H1 (cell line): Measurements from ENCODE around the gene PRPF4. TPM values are rescaled to one million over a fixed set of nuclear protein-coding genes. Genes with fewer than 3 reads are reported as not detected.

Source experiments
- CTCF ChIA-PET: fragments of 300-600 bp; sonication (Branson Sonifier 250); formaldehyde crosslinking; loops from one replicate; lab custom pipeline; 2021; ENCODE audit not compliant: partially characterized antibody; lab: Charles Lee
- POLR2A ChIA-PET: fragments of 300-600 bp; sonication (Branson Sonifier 250); formaldehyde crosslinking; loops from one replicate; lab custom pipeline; 2021; ENCODE audit warnings: inconsistent platforms; ENCODE audit not compliant: partially characterized antibody; lab: Charles Lee
- DNase-seq, 2 experiments: peaks; one replicate each; pipeline versions ENCODE4 v3.0.0 to v3.0.0-alpha.2; 2010 to 2022; ENCODE audit warnings: low spot score in 2 of 2, low read depth in 1 of 2, mixed read lengths in 1 of 2
- FAIRE-seq: peaks from 2 replicates; lab custom pipeline; 2011; peaks lifted over from hg19 to GRCh38; lab: Jason Lieb, UNC
- H2AFZ ChIP-seq: 2 replicates; pipeline ENCODE4 v1.8.1; 2012; ENCODE audit warnings: low read length, inconsistent platforms
- H2AK5ac ChIP-seq: 2 replicates; pipeline ENCODE4 v1.6.1; 2013; ENCODE audit warnings: low read depth, low read length
- H2BK120ac ChIP-seq: replicated peaks from 2 replicates; pipeline ENCODE3; 2013; ENCODE audit warnings: low read depth, low read length, inconsistent platforms
- H2BK12ac ChIP-seq: 2 replicates; pipeline ENCODE4 v1.6.1; 2013; ENCODE audit warnings: low read depth, low read length
- H2BK15ac ChIP-seq: 2 replicates; pipeline ENCODE4 v1.6.1; 2013; ENCODE audit warnings: low read length
- H2BK20ac ChIP-seq: 2 replicates; pipeline ENCODE4 v1.6.1; 2013; ENCODE audit warnings: low read length
- H2BK5ac ChIP-seq: 2 replicates; pipeline ENCODE4 v1.6.1; 2013; ENCODE audit warnings: low read depth, low read length
- H3K14ac ChIP-seq: 2 replicates; pipeline ENCODE4 v1.6.1; 2013; ENCODE audit warnings: inconsistent platforms; ENCODE audit not compliant: insufficient read length
- H3K18ac ChIP-seq: 2 replicates; pipeline ENCODE4 v1.6.1; 2013; ENCODE audit warnings: low read length; ENCODE audit errors: extremely low read depth
- H3K23ac ChIP-seq: 2 replicates; pipeline ENCODE4 v1.6.1; 2013; ENCODE audit warnings: inconsistent platforms; ENCODE audit not compliant: insufficient read length
- H3K23me2 ChIP-seq: 2 replicates; pipeline ENCODE4 v1.6.1; 2013; ENCODE audit warnings: low read depth, low read length
- H3K27ac ChIP-seq: 2 replicates; pipeline ENCODE4 v1.6.1; 2011; ENCODE audit warnings: low read depth, low read length, inconsistent platforms
- H3K27me3 ChIP-seq, 4 experiments: replicated peaks in 1 of 4; 1 replicate in 1 of 4; 2 replicates in 3 of 4; pipeline versions ENCODE4 v1.6.1 to v1.8.1; 2011 to 2013; ENCODE audit warnings: low read length in 3 of 4, mild to moderate bottlenecking in 3 of 4, inconsistent platforms in 2 of 4, mixed read lengths in 2 of 4, moderate library complexity in 1 of 4; ENCODE audit not compliant: control insufficient read depth in 3 of 4, insufficient read depth in 3 of 4; ENCODE audit errors: extremely low read depth in 1 of 4
- H3K36me3 ChIP-seq, 4 experiments: 2 replicates each; pipeline versions ENCODE4 v1.6.1 to v1.8.1; 2011 to 2013; ENCODE audit warnings: mild to moderate bottlenecking in 4 of 4, low read length in 3 of 4, moderate library complexity in 2 of 4, control low read depth in 1 of 4, inconsistent platforms in 1 of 4; ENCODE audit not compliant: insufficient read depth in 4 of 4, control insufficient read depth in 2 of 4
- H3K4ac ChIP-seq: replicated peaks from 2 replicates; pipeline ENCODE3; 2013; ENCODE audit warnings: low read length, low read depth, mixed read lengths, inconsistent platforms; ENCODE audit not compliant: insufficient read length
- H3K4me1 ChIP-seq, 4 experiments: replicated peaks in 1 of 4; 1 replicate in 1 of 4; 2 replicates in 3 of 4; pipeline versions ENCODE4 v1.6.1 to v1.8.1; 2011 to 2013; ENCODE audit warnings: low read length in 3 of 4, inconsistent platforms in 2 of 4, mixed read lengths in 1 of 4; ENCODE audit not compliant: insufficient read depth in 4 of 4, control insufficient read depth in 3 of 4
- H3K4me2 ChIP-seq, 2 experiments: 2 replicates each; pipeline versions ENCODE4 v1.6.1 to v1.8.1; 2011 to 2013; ENCODE audit warnings: low read depth in 2 of 2, low read length in 2 of 2, control low read depth in 1 of 2, inconsistent platforms in 1 of 2, mild to moderate bottlenecking in 1 of 2; ENCODE audit not compliant: insufficient read depth in 1 of 2
- H3K4me3 ChIP-seq, 4 experiments: fragments of 200-600, 300-600 bp in 1 of 4; sonication (generic), shearing (Covaris generic), sonication (Bioruptor Twin) in 1 of 4; 2 replicates each; pipeline versions ENCODE4 v1.5.1 to v1.8.1; 2011 to 2016; ENCODE audit warnings: low read length in 4 of 4, low read depth in 3 of 4, control low read depth in 2 of 4, inconsistent platforms in 2 of 4, mild to moderate bottlenecking in 2 of 4, mixed read lengths in 1 of 4, moderate library complexity in 1 of 4; ENCODE audit not compliant: insufficient read depth in 2 of 4; ENCODE audit errors: extremely low read depth in 1 of 4
- H3K56ac ChIP-seq: replicated peaks from 2 replicates; pipeline ENCODE3; 2013; ENCODE audit warnings: low read depth, mild to moderate bottlenecking, mixed read lengths, low read length, inconsistent platforms; ENCODE audit not compliant: insufficient read length
- H3K79me1 ChIP-seq: 2 replicates; pipeline ENCODE4 v1.6.1; 2013; ENCODE audit warnings: low read depth, low read length, control low read depth
- H3K79me2 ChIP-seq, 2 experiments: 2 replicates each; pipeline versions ENCODE4 v1.6.1 to v1.8.1; 2012 to 2013; ENCODE audit warnings: low read length in 2 of 2, mild to moderate bottlenecking in 2 of 2, inconsistent platforms in 1 of 2; ENCODE audit not compliant: insufficient read depth in 2 of 2, control insufficient read depth in 1 of 2
- H3K9ac ChIP-seq, 4 experiments: replicated peaks in 1 of 4; 1 replicate in 1 of 4; 2 replicates in 3 of 4; pipeline versions ENCODE4 v1.6.1 to v1.8.1; 2011 to 2013; ENCODE audit warnings: low read depth in 3 of 4, low read length in 3 of 4, control low read depth in 2 of 4, mild to moderate bottlenecking in 2 of 4, moderate library complexity in 2 of 4, inconsistent platforms in 1 of 4; ENCODE audit errors: extremely low read depth in 1 of 4
- H3K9me3 ChIP-seq, 2 experiments: 2 replicates each; pipeline versions ENCODE4 v1.6.1 to v1.8.1; 2012 to 2013; ENCODE audit warnings: mild to moderate bottlenecking in 2 of 2, moderate library complexity in 2 of 2, control low read depth in 1 of 2, inconsistent platforms in 1 of 2, low read depth in 1 of 2, low read length in 1 of 2, mixed read lengths in 1 of 2; ENCODE audit not compliant: insufficient read depth in 2 of 2
- H4K20me1 ChIP-seq, 2 experiments: replicated peaks in 1 of 2; 2 replicates each; pipeline versions ENCODE3 to v1.8.1; 2011 to 2013; ENCODE audit warnings: inconsistent platforms in 2 of 2, low read length in 2 of 2, mild to moderate bottlenecking in 1 of 2; ENCODE audit not compliant: insufficient read depth in 2 of 2, control insufficient read depth in 1 of 2
- H4K5ac ChIP-seq: 2 replicates; pipeline ENCODE4 v1.6.1; 2013; ENCODE audit warnings: low read length, low read depth, mixed read lengths, inconsistent platforms; ENCODE audit not compliant: insufficient read length
- H4K8ac ChIP-seq: 2 replicates; pipeline ENCODE4 v1.8.0; 2013; ENCODE audit warnings: mild to moderate bottlenecking, moderate library complexity, low read length, inconsistent platforms; ENCODE audit not compliant: insufficient read depth; ENCODE audit errors: extremely low read depth
- H4K91ac ChIP-seq: replicated peaks from 2 replicates; pipeline ENCODE3; 2013; ENCODE audit warnings: low read length, mixed read lengths, inconsistent platforms; ENCODE audit not compliant: insufficient read length
- BRCA1 ChIP-seq: IDR thresholded peaks from 2 replicates; pipeline ENCODE4 v1.6.1; 2012; ENCODE audit warnings: low read depth, low read length, improper control_type of control experiment
- CHD2 ChIP-seq: IDR thresholded peaks from 2 replicates; pipeline ENCODE4 v1.6.1; 2012; ENCODE audit warnings: low read length, improper control_type of control experiment
- CTBP2 ChIP-seq: IDR thresholded peaks from 2 replicates; pipeline ENCODE4 v1.7.0; 2011; ENCODE audit warnings: borderline replicate concordance, mild to moderate bottlenecking, moderate library complexity, mixed read lengths, low read length; ENCODE audit not compliant: insufficient read depth, insufficient read length
- EZH2 ChIP-seq: fragments of 200-600 bp; sonication (generic); IDR thresholded peaks from 2 replicates; pipeline ENCODE4 v1.7.1; 2012; ENCODE audit warnings: low read depth, mild to moderate bottlenecking, moderate library complexity, low read length, inconsistent platforms; ENCODE audit not compliant: severe bottlenecking
- GABPA ChIP-seq: IDR thresholded peaks from 2 replicates; pipeline ENCODE4 v1.6.1; 2011; ENCODE audit warnings: mild to moderate bottlenecking, low read length, moderate library complexity, borderline replicate concordance; ENCODE audit not compliant: insufficient read depth
- POLR2AphosphoS5 ChIP-seq: IDR thresholded peaks from 2 replicates; pipeline ENCODE4 v1.6.1; 2011; ENCODE audit warnings: low read depth, low read length
- RBBP5 ChIP-seq: IDR thresholded peaks from 2 replicates; pipeline ENCODE4 v1.7.1; 2012; ENCODE audit warnings: low read depth, mild to moderate bottlenecking, inconsistent platforms, low read length, moderate library complexity, borderline replicate concordance
- SIN3A ChIP-seq, 2 experiments: IDR thresholded peaks in 1 of 2; conservative IDR thresholded peaks in 1 of 2; 2 replicates each; pipeline ENCODE4 v1.6.1; 2011 to 2012; ENCODE audit warnings: low read length in 2 of 2, improper control_type of control experiment in 1 of 2, low read depth in 1 of 2, mild to moderate bottlenecking in 1 of 2
- SIRT6 ChIP-seq: IDR thresholded peaks from one replicate; pipeline ENCODE4 v1.7.1; 2012; ENCODE audit warnings: low read length, inconsistent platforms
- TAF1 ChIP-seq: IDR thresholded peaks from 2 replicates; pipeline ENCODE4 v1.6.1; 2011; ENCODE audit warnings: mild to moderate bottlenecking, low read depth, low read length
- TEAD4 ChIP-seq: IDR thresholded peaks from 2 replicates; pipeline ENCODE4 v1.6.1; 2012; ENCODE audit warnings: low read depth, low read length, inconsistent platforms, mixed read lengths
- WGBS, 2 experiments: shearing (Covaris generic) in 1 of 2; methylation state at CpG; one replicate each; pipeline versions ENCODE4 v1.1.6 to v1.1.7; 2013 to 2015; ENCODE audit warnings: low lambda C conversion rate in 2 of 2, mixed read lengths in 2 of 2, inconsistent platforms in 1 of 2, low coverage in 1 of 2, missing lambda C conversion rate in 1 of 2; ENCODE audit not compliant: insufficient replicate concordance in 2 of 2, insufficient coverage in 1 of 2, insufficient read length in 1 of 2; ENCODE audit errors: extremely low coverage in 1 of 2, missing lambda C conversion rate in 1 of 2; 5-methylcytosine and 5-hydroxymethylcytosine counted together
- polyA plus RNA-seq, 7 experiments: library from polyadenylated mRNA; depleted of rRNA in 3 of 7; stranded (reverse) in 5 of 7; unstranded in 2 of 7; fragments of >200 nt in 5 of 7; fragments of 200-250 nt in 2 of 7; gene quantifications; 1 replicate in 5 of 7; 2 replicates in 1 of 7; 4 replicates in 1 of 7; pipeline versions ENCODE4 v1.2.1 to v1.2.3, GENCODE V29; 2011 to 2013; ENCODE audit warnings: missing spikeins in 2 of 7, mixed read lengths in 2 of 7
- total RNA-seq: library from RNA; stranded (reverse); fragmentation: NEBNext Ultra II Directional; extraction: Animal tissue kit (Norgen Biotek cat#: 25700); gene quantifications from 2 replicates; pipeline ENCODE4 v1.2.1, GENCODE V29; 2021
- TF ChIP-seq, protein P1 (sequence below): IDR thresholded peaks from 2 replicates; pipeline ENCODE4 v1.6.1; 2012; ENCODE audit warnings: low read length, inconsistent platforms

The PRPF4 gene
- total and polyA plus RNA-seq, 2 of the 8 experiments (the other 6 are each of a cell fraction or from before 2014, with no cell fraction given), result 15.2 to 33.4 TPM

DNA sequence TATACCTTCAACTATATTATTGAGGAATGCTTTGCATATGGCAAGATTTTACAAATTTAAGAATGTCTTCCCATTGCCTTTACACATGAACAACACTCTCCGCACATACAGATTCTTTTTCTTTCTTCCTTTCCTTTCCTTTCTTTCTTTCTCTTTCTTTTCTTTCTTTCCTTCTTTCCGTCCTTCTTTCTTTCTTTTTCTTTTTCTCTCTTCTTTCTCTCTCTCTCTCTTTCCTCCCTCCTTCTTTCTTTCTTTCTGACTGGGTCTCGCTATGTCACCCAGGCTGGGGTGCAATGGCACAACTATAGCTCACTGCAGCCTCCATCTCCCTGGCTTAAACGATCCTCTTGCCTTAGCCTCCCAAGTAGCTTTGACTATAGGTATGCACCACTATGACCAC, 50.8 kb downstream of the PRPF4 start:
- Histone ChIP-seq H3K4me2 (no peak overlapping the region), H3K4me3 (no peak overlapping the region), H3K23me2 (no peaks in the 10 kb centered on the region), H3K4ac (no peak overlapping the region), H3K27me3 (0 out of 7 replicates have a peak, but pooled peaks cover 0 to 2% (median 0%) of the 10 kb centered on the region in 4 experiments), H2AK5ac (no peak overlapping the region), H2BK20ac (no peak overlapping the region), H4K5ac (no peak overlapping the region), H3K4me1 (no peaks in the 10 kb centered on the region), H3K9ac (no peak overlapping the region), H3K14ac (no peak overlapping the region), H2AFZ (no peak overlapping the region), H4K91ac (no peak overlapping the region), H3K18ac (no peak overlapping the region), H4K8ac (no peak overlapping the region), H4K20me1 (no peaks in the 10 kb centered on the region), H2BK5ac (no peak overlapping the region), H3K9me3 (no peaks in the 10 kb centered on the region), H3K36me3 (no peaks in the 10 kb centered on the region), H3K56ac (no peak overlapping the region), H2BK12ac (no peak overlapping the region), H3K23ac (no peak overlapping the region), H3K27ac (no peak overlapping the region), H3K79me2 (no peaks in the 10 kb centered on the region), H2BK15ac (no peak overlapping the region), H2BK120ac (no peak overlapping the region), H3K79me1 (no peaks in the 10 kb centered on the region)
- FAIRE-seq (no peak), DNase-seq (no peak)
- POLR2A ChIA-PET, result interaction anchor here (0.7 to 1.3 kb wide), 3 partner anchors 13 to 47 kb away, joined by 3 read pairs; no protein-coding TSS in a partner anchor
- CTCF ChIA-PET, result interaction anchor here (0.6 to 2.9 kb wide), 5 partner anchors 8 to 83 kb away, joined by 3 to 16 read pairs (median 3); no protein-coding TSS in a partner anchor
- 92% methylated on average over 4 of the region's 4 CpGs; no CpG with 5 or more reads in 1 of the 2 experiments for WGBS, 2 experiments
- TF ChIP-seq CTBP2 (no peak), CHD2 (no peak), RBBP5 (no peak), TEAD4 (no peak), EZH2 (no peak), BRCA1 (no peak), TAF1 (no peak), POLR2AphosphoS5 (no peak), SIRT6 (no peak), SIN3A (conservative IDR thresholded peaks at IDR 0.05 in 1 of 2, IDR thresholded peaks at IDR 0.05 in 1 of 2; ENCODE audit: low read depth in 1 of 2, low read length in 2 of 2) (no peak), GABPA (no peak)
- TF ChIP-seq, protein P1, sequence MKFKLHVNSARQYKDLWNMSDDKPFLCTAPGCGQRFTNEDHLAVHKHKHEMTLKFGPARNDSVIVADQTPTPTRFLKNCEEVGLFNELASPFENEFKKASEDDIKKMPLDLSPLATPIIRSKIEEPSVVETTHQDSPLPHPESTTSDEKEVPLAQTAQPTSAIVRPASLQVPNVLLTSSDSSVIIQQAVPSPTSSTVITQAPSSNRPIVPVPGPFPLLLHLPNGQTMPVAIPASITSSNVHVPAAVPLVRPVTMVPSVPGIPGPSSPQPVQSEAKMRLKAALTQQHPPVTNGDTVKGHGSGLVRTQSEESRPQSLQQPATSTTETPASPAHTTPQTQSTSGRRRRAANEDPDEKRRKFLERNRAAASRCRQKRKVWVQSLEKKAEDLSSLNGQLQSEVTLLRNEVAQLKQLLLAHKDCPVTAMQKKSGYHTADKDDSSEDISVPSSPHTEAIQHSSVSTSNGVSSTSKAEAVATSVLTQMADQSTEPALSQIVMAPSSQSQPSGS, result no peak
